ENCODE results near the gene NPEPPS.

The NPEPPS gene

DNA sequence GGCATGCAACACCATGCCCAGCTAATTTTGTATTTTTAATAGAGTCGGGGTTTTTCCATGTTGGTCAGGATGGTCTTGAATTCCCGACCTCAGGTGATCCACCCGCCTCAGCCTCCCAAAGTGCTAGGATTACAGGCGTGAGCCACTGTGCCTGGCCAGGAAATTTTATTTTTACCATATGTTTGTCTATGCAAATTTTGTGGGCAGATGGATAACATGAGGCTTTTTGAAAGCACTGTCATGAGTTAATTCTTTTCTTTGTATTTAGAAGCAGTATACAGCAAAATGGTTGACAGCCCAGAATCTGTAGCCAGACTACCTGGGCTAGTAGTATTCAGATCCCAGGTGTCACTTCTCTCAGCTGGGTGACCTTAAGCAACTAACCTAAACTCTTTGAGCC is 110.3 kb downstream of the NPEPPS start:
- H4K20me1 ChIP-seq (ENCODE audit: insufficient read depth) = no peaks in the 10 kb centered on the region
- peaks cover 8% of the 10 kb centered on the region for H3K4me1 ChIP-seq (ENCODE audit: low read depth, poor library complexity, severe bottlenecking)
- H3K4me2 ChIP-seq = no peak overlapping the region
- H3K36me3 ChIP-seq (ENCODE audit: insufficient read depth) = no peaks in the 10 kb centered on the region
- TF ChIP-seq, protein P1, sequence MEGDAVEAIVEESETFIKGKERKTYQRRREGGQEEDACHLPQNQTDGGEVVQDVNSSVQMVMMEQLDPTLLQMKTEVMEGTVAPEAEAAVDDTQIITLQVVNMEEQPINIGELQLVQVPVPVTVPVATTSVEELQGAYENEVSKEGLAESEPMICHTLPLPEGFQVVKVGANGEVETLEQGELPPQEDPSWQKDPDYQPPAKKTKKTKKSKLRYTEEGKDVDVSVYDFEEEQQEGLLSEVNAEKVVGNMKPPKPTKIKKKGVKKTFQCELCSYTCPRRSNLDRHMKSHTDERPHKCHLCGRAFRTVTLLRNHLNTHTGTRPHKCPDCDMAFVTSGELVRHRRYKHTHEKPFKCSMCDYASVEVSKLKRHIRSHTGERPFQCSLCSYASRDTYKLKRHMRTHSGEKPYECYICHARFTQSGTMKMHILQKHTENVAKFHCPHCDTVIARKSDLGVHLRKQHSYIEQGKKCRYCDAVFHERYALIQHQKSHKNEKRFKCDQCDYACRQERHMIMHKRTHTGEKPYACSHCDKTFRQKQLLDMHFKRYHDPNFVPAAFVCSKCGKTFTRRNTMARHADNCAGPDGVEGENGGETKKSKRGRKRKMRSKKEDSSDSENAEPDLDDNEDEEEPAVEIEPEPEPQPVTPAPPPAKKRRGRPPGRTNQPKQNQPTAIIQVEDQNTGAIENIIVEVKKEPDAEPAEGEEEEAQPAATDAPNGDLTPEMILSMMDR (conservative IDR thresholded peaks at IDR 0.05; ENCODE audit: low read depth, low read length) = no peak
- H3K79me2 ChIP-seq (ENCODE audit: insufficient read depth, low read depth) = no peaks in the 10 kb centered on the region
- no peak overlapping the region for H3K9ac ChIP-seq
- H3K27me3 ChIP-seq (ENCODE audit: insufficient read depth, low read depth) = no peaks in the 10 kb centered on the region
- no peak overlapping the region for H2AFZ ChIP-seq (ENCODE audit: low read depth)
- H3K4me3 ChIP-seq (IDR thresholded peaks at IDR 0.05; ENCODE audit: insufficient read depth, low read depth, low read length) = no peak overlapping the region
- H3K27ac ChIP-seq = no peak overlapping the region

DNA sequence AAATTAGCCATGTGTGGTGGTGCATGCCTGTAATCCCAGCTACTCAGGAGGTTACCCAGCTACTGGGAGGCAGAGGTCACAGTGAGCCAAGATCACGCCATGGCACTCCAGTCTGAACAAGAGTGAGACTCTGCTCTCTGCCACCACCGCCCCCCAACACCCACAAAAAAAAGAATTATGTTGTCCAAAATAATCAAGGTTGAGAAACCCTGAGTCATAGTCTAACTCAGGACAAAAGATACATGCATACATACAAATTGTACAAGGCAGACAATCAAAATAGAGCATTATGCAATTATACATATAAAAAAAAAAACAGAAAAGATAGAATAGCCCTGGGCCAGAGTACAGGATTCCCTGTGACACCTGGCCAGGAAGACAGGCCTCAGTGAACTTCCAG is 112.2 kb downstream of the NPEPPS start:
- Histone ChIP-seq H3K9ac (no peak overlapping the region), H3K27ac (no peak overlapping the region), H3K4me3 (IDR thresholded peaks at IDR 0.05; ENCODE audit: insufficient read depth, low read depth, low read length) (no peak overlapping the region), H4K20me1 (ENCODE audit: insufficient read depth) (no peaks in the 10 kb centered on the region), H2AFZ (ENCODE audit: low read depth) (no peak overlapping the region), H3K36me3 (ENCODE audit: insufficient read depth) (no peaks in the 10 kb centered on the region), H3K79me2 (ENCODE audit: insufficient read depth, low read depth) (no peaks in the 10 kb centered on the region; the same call in 1 of the 2 replicates), H3K27me3 (ENCODE audit: insufficient read depth, low read depth) (no peaks in the 10 kb centered on the region), H3K4me2 (no peak overlapping the region), H3K4me1 (ENCODE audit: low read depth, poor library complexity, severe bottlenecking) (peaks cover 13% of the 10 kb centered on the region)
- TF ChIP-seq, protein P1 (conservative IDR thresholded peaks at IDR 0.05; ENCODE audit: low read depth, low read length) = no peak

DNA sequence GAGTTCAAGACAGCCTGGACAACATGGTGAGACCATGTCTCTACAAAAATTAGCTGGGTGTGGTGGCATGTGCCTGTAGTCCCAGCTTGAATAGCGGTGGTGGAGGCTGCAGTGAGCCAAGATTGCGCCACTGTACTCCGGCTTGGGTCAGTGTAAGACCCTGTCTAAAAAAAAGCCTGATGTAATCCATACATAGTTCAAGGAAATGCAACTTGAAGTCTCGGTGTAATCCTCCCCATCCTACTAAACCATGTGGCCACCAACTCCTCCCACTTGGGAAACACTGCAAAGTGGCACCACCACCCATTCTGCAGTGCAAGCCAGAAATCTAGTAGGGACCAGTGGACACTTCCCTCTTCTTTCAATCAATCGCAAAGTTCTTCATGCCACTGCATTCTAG is 113.4 kb downstream of the NPEPPS start:
- H3K27me3 ChIP-seq (ENCODE audit: insufficient read depth, low read depth) = no peaks in the 10 kb centered on the region
- H3K4me1 ChIP-seq (ENCODE audit: low read depth, poor library complexity, severe bottlenecking) = peaks cover 18% of the 10 kb centered on the region
- TF ChIP-seq, protein P1 (conservative IDR thresholded peaks at IDR 0.05; ENCODE audit: low read depth, low read length) = no peak
- no peak overlapping the region for H3K4me2 ChIP-seq
- H2AFZ ChIP-seq (ENCODE audit: low read depth) = no peak overlapping the region
- no peaks in the 10 kb centered on the region for H4K20me1 ChIP-seq (ENCODE audit: insufficient read depth)
- no peaks in the 10 kb centered on the region; the same call in 1 of the 2 replicates for H3K79me2 ChIP-seq (ENCODE audit: insufficient read depth, low read depth)
- no peak overlapping the region for H3K9ac ChIP-seq
- H3K27ac ChIP-seq = no peak overlapping the region
- no peaks in the 10 kb centered on the region for H3K36me3 ChIP-seq (ENCODE audit: insufficient read depth)
- no peak overlapping the region for H3K4me3 ChIP-seq (IDR thresholded peaks at IDR 0.05; ENCODE audit: insufficient read depth, low read depth, low read length)

DNA sequence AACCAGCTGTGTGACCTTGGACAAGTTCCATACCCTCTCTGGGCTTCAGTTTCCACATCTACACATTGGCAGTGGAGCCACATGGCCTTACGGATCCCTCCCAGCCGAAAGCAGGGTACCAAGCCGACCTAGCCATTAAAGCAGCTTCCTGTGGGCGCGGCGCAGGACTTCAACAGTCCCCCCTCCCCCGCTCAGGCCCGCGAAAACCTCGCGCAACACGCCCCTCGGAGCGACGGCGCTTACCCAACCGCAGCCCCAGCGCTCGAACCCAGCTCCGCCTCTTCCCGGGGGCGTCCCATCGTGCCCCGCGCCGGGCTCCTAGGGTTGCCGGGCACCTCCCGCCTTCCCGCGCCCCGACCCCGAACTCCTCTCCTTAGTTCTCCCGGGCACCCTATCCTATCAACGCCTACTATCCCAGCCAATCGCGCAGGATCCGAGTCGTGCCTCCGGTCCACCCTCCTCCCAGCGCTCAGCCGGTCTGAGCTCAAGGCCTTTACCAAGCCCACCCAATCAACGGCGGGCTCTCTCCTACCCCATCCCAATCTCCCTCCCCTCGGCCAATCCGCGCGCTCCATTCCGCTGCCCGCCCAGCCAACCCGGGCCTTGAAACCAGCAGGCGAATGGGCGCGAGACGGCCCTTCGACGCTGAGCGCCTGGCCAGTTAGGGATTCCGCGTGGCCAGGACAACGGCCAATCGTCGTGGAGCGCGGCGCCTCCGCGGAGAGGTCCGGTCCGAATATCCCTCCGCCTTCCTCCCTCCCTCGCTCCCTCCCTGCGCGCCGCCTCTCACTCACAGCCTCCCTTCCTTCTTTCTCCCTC is 118.5 kb downstream of the NPEPPS start, which contains the start of gene KPNB1:
Gene KPNB1, plus strand, starts transcription at position 767 of the 819 bp plus-strand sequence. CDS start 326 bp downstream, outside the sequence.
- Histone ChIP-seq H3K4me1 (ENCODE audit: low read depth, poor library complexity, severe bottlenecking) (peaks cover 42% of the 10 kb centered on the region), H2AFZ (ENCODE audit: low read depth) (peak within 1 kb of the TSS; percentile 48; the same call in 1 of the 2 replicates), H3K4me2 (peak within 1 kb of the TSS; percentile 77), H3K4me3 (IDR thresholded peaks at IDR 0.05; ENCODE audit: insufficient read depth, low read depth, low read length) (no peak within 1 kb of the TSS), H3K27ac (peak within 1 kb of the TSS; percentile 72), H3K27me3 (ENCODE audit: insufficient read depth, low read depth) (no peaks in the 10 kb centered on the region), H3K36me3 (ENCODE audit: insufficient read depth) (peaks cover 5% of the 10 kb centered on the region; the same call in 1 of the 2 replicates), H3K79me2 (ENCODE audit: insufficient read depth, low read depth) (peaks cover 38% of the 10 kb centered on the region), H4K20me1 (ENCODE audit: insufficient read depth) (peaks cover 5% of the 10 kb centered on the region; the same call in 1 of the 2 replicates), H3K9ac (peak within 1 kb of the TSS; percentile 77)
- TF ChIP-seq, protein P1 (conservative IDR thresholded peaks at IDR 0.05; ENCODE audit: low read depth, low read length) = no peak

All from KMS-11 (cell line).